ENCODE results near the gene CISD3.

CISD3 gene

DNA sequence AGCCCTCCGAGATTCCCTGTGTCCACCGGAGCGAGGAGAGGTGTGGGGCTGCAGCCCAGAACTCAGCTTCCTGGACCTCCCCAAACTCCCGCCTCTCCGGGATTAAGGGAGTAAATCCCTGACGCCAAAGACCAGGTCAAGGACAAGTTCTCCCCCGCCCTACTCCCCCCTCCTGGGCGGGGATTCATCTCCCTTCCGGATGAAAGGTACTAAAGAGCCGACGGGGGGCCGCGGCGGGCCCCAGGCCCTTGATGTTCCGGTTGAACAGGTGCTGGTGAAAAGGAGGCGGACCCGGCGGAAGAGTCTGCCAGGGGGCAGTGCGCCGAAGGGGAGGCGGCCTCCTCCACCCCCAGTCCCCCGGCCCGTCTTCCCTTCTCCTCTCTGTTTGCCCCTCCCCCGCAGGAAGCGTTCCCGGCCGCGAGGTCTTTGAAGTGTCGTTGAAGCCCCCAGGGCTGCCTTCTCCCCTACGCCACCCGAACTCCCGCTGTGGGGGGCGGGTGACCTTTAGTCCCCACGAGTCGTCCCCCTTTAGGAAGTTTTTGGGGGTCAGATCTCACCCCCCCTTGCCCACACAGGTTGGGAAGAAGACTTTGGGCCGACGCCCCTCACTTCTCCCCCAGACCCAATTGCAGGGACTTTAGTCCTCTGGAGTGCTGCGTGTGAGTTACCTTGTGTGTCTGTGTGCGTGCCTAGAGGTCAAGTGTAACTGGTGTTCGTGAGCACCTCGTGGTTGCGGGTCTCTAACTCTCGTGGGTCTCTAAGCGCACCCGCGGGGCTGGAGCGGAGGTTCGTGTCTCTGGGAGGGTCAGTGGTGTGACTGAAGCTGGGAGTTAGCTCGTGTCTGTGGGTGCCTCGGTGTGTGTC lies 26.2 kb upstream of the CISD3 start (continued):
- TF ChIP-seq, protein P1, sequence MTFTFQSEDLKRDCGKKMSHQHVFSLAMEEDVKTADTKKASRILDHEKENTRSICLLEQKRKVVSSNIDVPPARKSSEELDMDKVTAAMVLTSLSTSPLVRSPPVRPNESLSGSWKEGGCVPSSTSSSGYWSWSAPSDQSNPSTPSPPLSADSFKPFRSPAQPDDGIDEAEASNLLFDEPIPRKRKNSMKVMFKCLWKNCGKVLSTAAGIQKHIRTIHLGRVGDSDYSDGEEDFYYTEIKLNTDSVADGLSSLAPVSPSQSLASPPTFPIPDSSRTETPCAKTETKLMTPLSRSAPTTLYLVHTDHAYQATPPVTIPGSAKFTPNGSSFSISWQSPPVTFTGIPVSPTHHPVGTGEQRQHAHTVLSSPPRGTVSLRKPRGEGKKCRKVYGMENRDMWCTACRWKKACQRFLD (tag by site-specific recombination; IDR thresholded peaks at IDR 0.05): no peak
- TF ChIP-seq ZNF624 (tag by site-specific recombination; IDR thresholded peaks at IDR 0.05) (no peak), ZBTB1 (tag by site-specific recombination; IDR thresholded peaks at IDR 0.05) (peak; percentile 6; the same call in 1 of the 2 replicates), ZFP3 (tag by site-specific recombination; IDR thresholded peaks at IDR 0.05; ENCODE audit: low read depth) (no peak), WT1 (tag by site-specific recombination; IDR thresholded peaks at IDR 0.05) (peak; percentile 96), ZNF140 (tag by site-specific recombination; IDR thresholded peaks at IDR 0.05) (no peak), ZFP37 (tag by site-specific recombination; IDR thresholded peaks at IDR 0.05) (no peak), SP7 (tag by site-specific recombination; IDR thresholded peaks at IDR 0.05) (peak; percentile 90), ZNF174 (tag by site-specific recombination; IDR thresholded peaks at IDR 0.05) (no peak), ZNF585B (tag by site-specific recombination; IDR thresholded peaks at IDR 0.05) (peak; percentile 31), ZNF23 (tag by site-specific recombination; IDR thresholded peaks at IDR 0.05; ENCODE audit: borderline replicate concordance) (no peak), TCF7L2 (IDR thresholded peaks at IDR 0.05; ENCODE audit: borderline replicate concordance, low read depth, low read length) (peak; percentile 98), ZNF324 (tag by site-specific recombination; IDR thresholded peaks at IDR 0.05) (no peak), ZNF433 (tag by site-specific recombination; IDR thresholded peaks at IDR 0.05; ENCODE audit: low read depth) (no peak), ZNF138 (tag by site-specific recombination; IDR thresholded peaks at IDR 0.05; ENCODE audit: borderline replicate concordance) (no peak), ZNF416 (tag by site-specific recombination; IDR thresholded peaks at IDR 0.05) (no peak), ZSCAN16 (tag by site-specific recombination; IDR thresholded peaks at IDR 0.05) (no peak), ZNF391 (tag by site-specific recombination; IDR thresholded peaks at IDR 0.05; ENCODE audit: borderline replicate concordance, low read depth) (no peak; the same call in 1 of the 2 replicates), ZNF670 (tag by site-specific recombination; IDR thresholded peaks at IDR 0.05; ENCODE audit: low read depth) (no peak), PBX3 (CRISPR knock-in tag; IDR thresholded peaks at IDR 0.05) (no peak), ZNF157 (tag by site-specific recombination; IDR thresholded peaks at IDR 0.05) (no peak), ZNF37A (tag by site-specific recombination; IDR thresholded peaks at IDR 0.05) (no peak), ZNF239 (tag by site-specific recombination; IDR thresholded peaks at IDR 0.05) (no peak), ZNF843 (tag by site-specific recombination; IDR thresholded peaks at IDR 0.05) (no peak), PATZ1 (tag by site-specific recombination; IDR thresholded peaks at IDR 0.05) (peak; percentile 93), SCRT2 (tag by site-specific recombination; IDR thresholded peaks at IDR 0.05) (peak; percentile 91), CTCF (tag by site-specific recombination; IDR thresholded peaks at IDR 0.05) (peak; percentile 21; the same call in 1 of the 2 replicates)
- TF ChIP-seq, protein P2, sequence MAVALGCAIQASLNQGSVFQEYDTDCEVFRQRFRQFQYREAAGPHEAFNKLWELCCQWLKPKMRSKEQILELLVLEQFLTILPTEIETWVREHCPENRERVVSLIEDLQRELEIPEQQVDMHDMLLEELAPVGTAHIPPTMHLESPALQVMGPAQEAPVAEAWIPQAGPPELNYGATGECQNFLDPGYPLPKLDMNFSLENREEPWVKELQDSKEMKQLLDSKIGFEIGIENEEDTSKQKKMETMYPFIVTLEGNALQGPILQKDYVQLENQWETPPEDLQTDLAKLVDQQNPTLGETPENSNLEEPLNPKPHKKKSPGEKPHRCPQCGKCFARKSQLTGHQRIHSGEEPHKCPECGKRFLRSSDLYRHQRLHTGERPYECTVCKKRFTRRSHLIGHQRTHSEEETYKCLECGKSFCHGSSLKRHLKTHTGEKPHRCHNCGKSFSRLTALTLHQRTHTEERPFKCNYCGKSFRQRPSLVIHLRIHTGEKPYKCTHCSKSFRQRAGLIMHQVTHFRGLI (tag by site-specific recombination; IDR thresholded peaks at IDR 0.05): no peak
- TF ChIP-seq, protein P3, sequence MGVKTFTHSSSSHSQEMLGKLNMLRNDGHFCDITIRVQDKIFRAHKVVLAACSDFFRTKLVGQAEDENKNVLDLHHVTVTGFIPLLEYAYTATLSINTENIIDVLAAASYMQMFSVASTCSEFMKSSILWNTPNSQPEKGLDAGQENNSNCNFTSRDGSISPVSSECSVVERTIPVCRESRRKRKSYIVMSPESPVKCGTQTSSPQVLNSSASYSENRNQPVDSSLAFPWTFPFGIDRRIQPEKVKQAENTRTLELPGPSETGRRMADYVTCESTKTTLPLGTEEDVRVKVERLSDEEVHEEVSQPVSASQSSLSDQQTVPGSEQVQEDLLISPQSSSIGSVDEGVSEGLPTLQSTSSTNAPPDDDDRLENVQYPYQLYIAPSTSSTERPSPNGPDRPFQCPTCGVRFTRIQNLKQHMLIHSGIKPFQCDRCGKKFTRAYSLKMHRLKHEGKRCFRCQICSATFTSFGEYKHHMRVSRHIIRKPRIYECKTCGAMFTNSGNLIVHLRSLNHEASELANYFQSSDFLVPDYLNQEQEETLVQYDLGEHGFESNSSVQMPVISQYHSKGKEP (tag by site-specific recombination; IDR thresholded peaks at IDR 0.05): no peak
- TF ChIP-seq, protein P4, sequence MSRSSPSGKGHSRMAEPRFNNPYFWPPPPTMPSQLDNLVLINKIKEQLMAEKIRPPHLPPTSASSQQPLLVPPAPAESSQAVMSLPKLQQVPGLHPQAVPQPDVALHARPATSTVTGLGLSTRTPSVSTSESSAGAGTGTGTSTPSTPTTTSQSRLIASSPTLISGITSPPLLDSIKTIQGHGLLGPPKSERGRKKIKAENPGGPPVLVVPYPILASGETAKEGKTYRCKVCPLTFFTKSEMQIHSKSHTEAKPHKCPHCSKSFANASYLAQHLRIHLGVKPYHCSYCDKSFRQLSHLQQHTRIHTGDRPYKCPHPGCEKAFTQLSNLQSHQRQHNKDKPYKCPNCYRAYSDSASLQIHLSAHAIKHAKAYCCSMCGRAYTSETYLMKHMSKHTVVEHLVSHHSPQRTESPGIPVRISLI (tag by site-specific recombination; IDR thresholded peaks at IDR 0.05): no peak

All from HEK293 (cell line).